HepG2 (cell line): ENCODE data around the gene CFAP97.

Experiments
- CTCF ChIP-seq: sonication (generic); formaldehyde crosslinking; IDR thresholded peaks from 2 replicates; pipeline ENCODE4 v1.5.0; 2020; ENCODE audit warnings: mild to moderate bottlenecking, missing genetic modification reagents, moderate library complexity
- HMG20B ChIP-seq: conservative IDR thresholded peaks from 2 replicates; pipeline ENCODE4 v1.6.1; 2016; ENCODE audit warnings: missing genetic modification reagents, missing compliant biosample characterization
- HNF4A ChIP-seq: sonication (generic); formaldehyde crosslinking; IDR thresholded peaks from 2 replicates; pipeline ENCODE4 v1.4.0; 2020; ENCODE audit warnings: missing genetic modification reagents
- KLF15 ChIP-seq: sonication (generic); formaldehyde crosslinking; IDR thresholded peaks from 2 replicates; pipeline ENCODE4 v1.8.1; 2023; ENCODE audit warnings: borderline replicate concordance, mild to moderate bottlenecking, inconsistent platforms, missing genetic modification reagents, mixed read lengths
- RBM22 ChIP-seq: fragments of 200-400 bp; formaldehyde crosslinking; optimal IDR thresholded peaks from 2 replicates; pipeline ENCODE3; 2017; ENCODE audit warnings: mild to moderate bottlenecking, low read length, moderate library complexity
- RFX5 ChIP-seq: IDR thresholded peaks from 2 replicates; pipeline ENCODE4 v1.6.1; 2011; ENCODE audit warnings: low read depth, low read length, improper control_type of control experiment
- ZBTB37 ChIP-seq: sonication (generic); formaldehyde crosslinking; IDR thresholded peaks from 2 replicates; pipeline ENCODE4 v1.4.0; 2020; ENCODE audit warnings: mild to moderate bottlenecking, missing genetic modification reagents
- ZNF24 ChIP-seq: fragments of 450-650 bp; IDR thresholded peaks from 2 replicates; pipeline ENCODE4 v1.6.1; 2017; ENCODE audit warnings: antibody characterized with exemption, mild to moderate bottlenecking
- ZNF670 ChIP-seq: sonication (generic); formaldehyde crosslinking; IDR thresholded peaks from 2 replicates; pipeline ENCODE4 v1.8.0; 2022; ENCODE audit warnings: mild to moderate bottlenecking, missing genetic modification reagents, borderline replicate concordance
- TF ChIP-seq, protein P1 (sequence below), 2 experiments: sonication (generic) in 1 of 2; formaldehyde crosslinking in 1 of 2; IDR thresholded peaks; 2 replicates each; pipeline versions ENCODE4 v1.5.1 to v1.6.1; 2011 to 2020; ENCODE audit warnings: borderline replicate concordance in 1 of 2, low read depth in 1 of 2, low read length in 1 of 2, mild to moderate bottlenecking in 1 of 2, missing genetic modification reagents in 1 of 2, moderate library complexity in 1 of 2
- TF ChIP-seq, protein P2 (sequence below): sonication (generic); formaldehyde crosslinking; conservative IDR thresholded peaks from 2 replicates; pipeline ENCODE4 v1.4.0; 2020; ENCODE audit warnings: missing genetic modification reagents

- TF ChIP-seq CTCF (CRISPR knock-in tag): no peak
- no peak for TF ChIP-seq RBM22
- TF ChIP-seq, protein P1, sequence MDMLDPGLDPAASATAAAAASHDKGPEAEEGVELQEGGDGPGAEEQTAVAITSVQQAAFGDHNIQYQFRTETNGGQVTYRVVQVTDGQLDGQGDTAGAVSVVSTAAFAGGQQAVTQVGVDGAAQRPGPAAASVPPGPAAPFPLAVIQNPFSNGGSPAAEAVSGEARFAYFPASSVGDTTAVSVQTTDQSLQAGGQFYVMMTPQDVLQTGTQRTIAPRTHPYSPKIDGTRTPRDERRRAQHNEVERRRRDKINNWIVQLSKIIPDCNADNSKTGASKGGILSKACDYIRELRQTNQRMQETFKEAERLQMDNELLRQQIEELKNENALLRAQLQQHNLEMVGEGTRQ (IDR thresholded peaks at IDR 0.05; ENCODE audit: low read depth, low read length): no peak
- TF ChIP-seq, protein P1 (CRISPR knock-in tag; IDR thresholded peaks at IDR 0.05; ENCODE audit: borderline replicate concordance): no peak
- TF ChIP-seq HMG20B (CRISPR knock-in tag): no peak
- no peak for TF ChIP-seq KLF15 (CRISPR knock-in tag)
- TF ChIP-seq, protein P2, sequence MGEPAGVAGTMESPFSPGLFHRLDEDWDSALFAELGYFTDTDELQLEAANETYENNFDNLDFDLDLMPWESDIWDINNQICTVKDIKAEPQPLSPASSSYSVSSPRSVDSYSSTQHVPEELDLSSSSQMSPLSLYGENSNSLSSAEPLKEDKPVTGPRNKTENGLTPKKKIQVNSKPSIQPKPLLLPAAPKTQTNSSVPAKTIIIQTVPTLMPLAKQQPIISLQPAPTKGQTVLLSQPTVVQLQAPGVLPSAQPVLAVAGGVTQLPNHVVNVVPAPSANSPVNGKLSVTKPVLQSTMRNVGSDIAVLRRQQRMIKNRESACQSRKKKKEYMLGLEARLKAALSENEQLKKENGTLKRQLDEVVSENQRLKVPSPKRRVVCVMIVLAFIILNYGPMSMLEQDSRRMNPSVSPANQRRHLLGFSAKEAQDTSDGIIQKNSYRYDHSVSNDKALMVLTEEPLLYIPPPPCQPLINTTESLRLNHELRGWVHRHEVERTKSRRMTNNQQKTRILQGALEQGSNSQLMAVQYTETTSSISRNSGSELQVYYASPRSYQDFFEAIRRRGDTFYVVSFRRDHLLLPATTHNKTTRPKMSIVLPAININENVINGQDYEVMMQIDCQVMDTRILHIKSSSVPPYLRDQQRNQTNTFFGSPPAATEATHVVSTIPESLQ (CRISPR knock-in tag): no peak
- TF ChIP-seq ZNF24: no peak
- TF ChIP-seq ZNF670 (CRISPR knock-in tag): no peak
- no peak for TF ChIP-seq ZBTB37 (CRISPR knock-in tag)
- no peak for TF ChIP-seq RFX5
- TF ChIP-seq HNF4A (CRISPR knock-in tag): no peak
Observed at GRCh38 chr4:185141777-185142176, 62.0 kb downstream of the CFAP97 start.
